Adrenal gland (tissue), 5 donors: ENCODE measurements around the gene TATDN2.

Experiments used
- POLR2A ChIP-seq, 2 donors: fragments of 450-650 bp; IDR thresholded peaks; one replicate each; pipeline ENCODE4 v1.6.1; 2017; ENCODE audit warnings: antibody characterized with exemption in 2 of 2, mild to moderate bottlenecking in 2 of 2, moderate library complexity in 1 of 2
- TF ChIP-seq, protein P1 (sequence below), 6 experiments: fragments of 450-650 bp in 4 of 6; fragments of 200-600 bp in 2 of 6; sonication (generic) in 1 of 6; IDR thresholded peaks; 1 replicate in 5 of 6; 2 replicates in 1 of 6; pipeline versions ENCODE4 v1.5.1 to v1.8.0; 2016 to 2021; ENCODE audit warnings: antibody characterized with exemption in 6 of 6, mild to moderate bottlenecking in 2 of 6, moderate library complexity in 1 of 6
- donor health status: DM: no; HTN: no; CAD: no.

DNA sequence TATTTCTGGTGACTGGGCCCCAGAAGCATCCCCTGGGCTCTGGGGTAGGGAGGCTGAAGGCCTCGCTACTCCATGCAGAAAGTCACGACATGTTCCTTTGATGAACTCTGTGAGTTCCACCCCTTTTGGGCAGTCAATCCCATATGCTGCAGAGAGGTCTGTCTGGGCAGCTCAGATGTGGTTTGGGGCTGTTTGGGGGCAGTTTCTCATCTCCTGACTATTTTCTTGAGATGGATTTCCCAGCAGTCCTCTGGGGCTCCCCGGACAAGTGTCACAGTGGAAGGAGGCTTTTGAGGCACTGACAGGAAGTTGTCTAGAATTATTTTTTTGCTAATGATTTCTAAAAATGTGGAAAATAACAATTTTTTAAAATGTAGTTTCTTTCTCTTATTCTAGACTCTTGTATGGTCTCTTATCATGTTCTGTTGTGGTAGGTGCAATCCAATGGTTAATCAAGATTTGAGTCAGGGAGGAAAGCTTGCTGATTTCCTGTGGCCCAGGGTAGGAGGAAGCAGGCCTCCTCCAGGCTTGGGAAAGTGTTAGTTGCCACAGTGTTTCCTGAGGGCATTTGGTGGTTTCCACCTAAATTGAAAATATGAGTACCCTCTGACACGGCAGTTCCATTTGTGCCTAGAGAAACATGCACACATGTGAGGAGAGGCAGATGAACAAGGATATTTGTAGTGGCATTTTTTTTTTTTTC is 19.9 kb upstream of the TATDN2 start:
- TF ChIP-seq POLR2A (IDR thresholded peaks at IDR 0.05) = no peak
- TF ChIP-seq, protein P1, sequence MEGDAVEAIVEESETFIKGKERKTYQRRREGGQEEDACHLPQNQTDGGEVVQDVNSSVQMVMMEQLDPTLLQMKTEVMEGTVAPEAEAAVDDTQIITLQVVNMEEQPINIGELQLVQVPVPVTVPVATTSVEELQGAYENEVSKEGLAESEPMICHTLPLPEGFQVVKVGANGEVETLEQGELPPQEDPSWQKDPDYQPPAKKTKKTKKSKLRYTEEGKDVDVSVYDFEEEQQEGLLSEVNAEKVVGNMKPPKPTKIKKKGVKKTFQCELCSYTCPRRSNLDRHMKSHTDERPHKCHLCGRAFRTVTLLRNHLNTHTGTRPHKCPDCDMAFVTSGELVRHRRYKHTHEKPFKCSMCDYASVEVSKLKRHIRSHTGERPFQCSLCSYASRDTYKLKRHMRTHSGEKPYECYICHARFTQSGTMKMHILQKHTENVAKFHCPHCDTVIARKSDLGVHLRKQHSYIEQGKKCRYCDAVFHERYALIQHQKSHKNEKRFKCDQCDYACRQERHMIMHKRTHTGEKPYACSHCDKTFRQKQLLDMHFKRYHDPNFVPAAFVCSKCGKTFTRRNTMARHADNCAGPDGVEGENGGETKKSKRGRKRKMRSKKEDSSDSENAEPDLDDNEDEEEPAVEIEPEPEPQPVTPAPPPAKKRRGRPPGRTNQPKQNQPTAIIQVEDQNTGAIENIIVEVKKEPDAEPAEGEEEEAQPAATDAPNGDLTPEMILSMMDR (IDR thresholded peaks at IDR 0.05) = no peak
